ENCODE data around the gene CFAP92. TPM values are rescaled to one million over a fixed set of nuclear protein-coding genes. Genes with fewer than 3 reads are reported as not detected.

The CFAP92 gene
- total RNA-seq, 2 experiments from 2014 or later, result 0.19 to 0.45 TPM

DNA sequence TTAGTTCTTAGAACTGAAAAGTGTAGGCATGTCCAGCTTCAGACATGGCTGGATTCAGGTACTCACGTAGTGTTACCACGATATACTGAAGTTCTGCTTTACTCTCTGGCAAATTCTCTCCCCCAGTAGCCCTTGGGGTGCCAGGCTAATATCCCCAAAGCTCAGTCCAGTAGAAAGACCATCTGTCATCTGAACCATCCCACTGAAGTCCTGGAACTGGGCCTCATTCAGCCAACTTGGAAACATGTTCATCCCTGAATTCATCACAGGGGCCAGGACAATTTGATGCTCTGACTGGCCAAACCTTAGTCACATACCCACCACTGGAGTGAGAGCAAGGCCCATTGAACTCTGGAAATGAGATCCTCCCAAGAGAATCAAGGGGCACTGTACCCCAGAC is 15.4 kb upstream of the CFAP92 start:
- H3K9me3 ChIP-seq (ENCODE audit: control insufficient read depth in 1 of 2, insufficient read depth in 1 of 2, low read length in 2 of 2), result no peaks in the 10 kb centered on the region
- TF ChIP-seq, protein P1, sequence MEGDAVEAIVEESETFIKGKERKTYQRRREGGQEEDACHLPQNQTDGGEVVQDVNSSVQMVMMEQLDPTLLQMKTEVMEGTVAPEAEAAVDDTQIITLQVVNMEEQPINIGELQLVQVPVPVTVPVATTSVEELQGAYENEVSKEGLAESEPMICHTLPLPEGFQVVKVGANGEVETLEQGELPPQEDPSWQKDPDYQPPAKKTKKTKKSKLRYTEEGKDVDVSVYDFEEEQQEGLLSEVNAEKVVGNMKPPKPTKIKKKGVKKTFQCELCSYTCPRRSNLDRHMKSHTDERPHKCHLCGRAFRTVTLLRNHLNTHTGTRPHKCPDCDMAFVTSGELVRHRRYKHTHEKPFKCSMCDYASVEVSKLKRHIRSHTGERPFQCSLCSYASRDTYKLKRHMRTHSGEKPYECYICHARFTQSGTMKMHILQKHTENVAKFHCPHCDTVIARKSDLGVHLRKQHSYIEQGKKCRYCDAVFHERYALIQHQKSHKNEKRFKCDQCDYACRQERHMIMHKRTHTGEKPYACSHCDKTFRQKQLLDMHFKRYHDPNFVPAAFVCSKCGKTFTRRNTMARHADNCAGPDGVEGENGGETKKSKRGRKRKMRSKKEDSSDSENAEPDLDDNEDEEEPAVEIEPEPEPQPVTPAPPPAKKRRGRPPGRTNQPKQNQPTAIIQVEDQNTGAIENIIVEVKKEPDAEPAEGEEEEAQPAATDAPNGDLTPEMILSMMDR (IDR thresholded peaks at IDR 0.05), result no peak
- H3K36me3 Mint-ChIP-seq (ENCODE audit: low read depth), result no peaks in the 10 kb centered on the region
- H3K27me3 ChIP-seq (ENCODE audit: control insufficient read depth in 1 of 2, insufficient read depth in 2 of 2, low read length in 2 of 2), result no peaks in the 10 kb centered on the region
- CTCF ChIA-PET, result no interaction called here
- H3K36me3 ChIP-seq (ENCODE audit: insufficient read depth, low read length), result no peaks in the 10 kb centered on the region
- H3K4me1 Mint-ChIP-seq (ENCODE audit: low read depth), result peaks cover 16% of the 10 kb centered on the region
- POLR2A ChIA-PET, result interaction anchor here (0.8 to 2.0 kb wide), 2 partner anchors 15 to 18 kb away, joined by 3 to 6 read pairs; partner anchors contain the start of gene CFAP92
- H3K27me3 Mint-ChIP-seq, result no peaks in the 10 kb centered on the region
- H3K4me3 Mint-ChIP-seq, result no peak overlapping the region
- H3K27ac ChIP-seq (ENCODE audit: low read depth in 1 of 2, low read length in 2 of 2), result no peak overlapping the region
- no peak for ATAC-seq (ENCODE audit: poor library complexity)
- no peaks in the 10 kb centered on the region for H3K9me3 Mint-ChIP-seq
- H3K27ac Mint-ChIP-seq, result no peak overlapping the region
- H3K4me3 ChIP-seq (ENCODE audit: low read length), result no peak overlapping the region
- DNase-seq, result no peak
- intact Hi-C loops (cut with DNase I, micrococcal nuclease), result no loop called here
- H3K4me1 ChIP-seq (ENCODE audit: insufficient read depth, low read length), result peaks cover 17% of the 10 kb centered on the region

DNA sequence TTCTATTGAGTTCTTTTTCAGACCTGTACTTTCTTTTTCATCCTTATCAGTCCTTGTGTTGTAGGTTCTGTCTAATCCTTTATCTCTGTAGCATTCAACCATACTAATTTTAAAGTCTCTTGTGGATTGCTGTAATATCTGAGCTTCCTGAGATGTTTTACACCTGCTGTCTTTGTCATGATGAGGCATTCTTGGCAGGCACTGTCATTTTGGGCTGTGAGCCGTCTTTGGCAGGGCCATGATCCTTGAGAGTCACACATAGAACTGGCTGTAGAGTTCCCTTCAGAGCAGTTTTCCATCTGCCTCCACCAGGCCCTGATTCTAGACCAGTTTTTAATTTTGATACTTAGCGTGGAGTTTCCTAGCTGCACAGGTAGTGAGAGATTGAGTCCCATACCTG is 13.9 kb upstream of the CFAP92 start:
- POLR2A ChIA-PET, result interaction anchor here (2.0 to 5.7 kb wide), 2 partner anchors 9 to 14 kb away, joined by 6 to 78 read pairs; partner anchors contain the start of gene CFAP92
- H3K27ac ChIP-seq (ENCODE audit: low read depth in 1 of 2, low read length in 2 of 2), result no peak overlapping the region
- H3K27ac Mint-ChIP-seq, result no peak overlapping the region

DNA sequence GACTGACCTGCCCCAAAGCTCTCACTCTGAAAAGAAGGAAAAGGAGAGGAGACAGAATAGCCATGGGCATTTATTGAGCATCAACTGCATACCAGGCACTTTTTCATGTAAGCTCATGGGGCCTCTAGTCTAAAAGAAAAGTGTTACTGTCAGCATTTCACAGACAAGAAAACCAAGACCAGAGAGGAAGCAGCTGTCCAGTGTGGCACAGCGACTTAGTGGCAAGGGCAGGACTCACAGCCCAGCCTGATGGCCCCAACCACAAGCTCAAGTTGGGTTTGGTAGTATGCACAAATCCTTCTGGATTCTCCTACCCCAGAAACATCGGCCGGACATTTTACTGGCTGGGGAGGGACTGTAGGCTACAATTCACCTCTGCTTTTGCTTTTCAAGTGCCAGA is 13.0 kb upstream of the CFAP92 start:
- Histone ChIP-seq H3K27ac (ENCODE audit: low read depth in 1 of 2, low read length in 2 of 2) (no peak overlapping the region), H3K4me1 (ENCODE audit: insufficient read depth, low read length) (peaks cover 37% of the 10 kb centered on the region), H3K4me3 (ENCODE audit: low read length) (no peak overlapping the region), H3K36me3 (ENCODE audit: insufficient read depth, low read length) (no peaks in the 10 kb centered on the region), H3K9me3 (ENCODE audit: control insufficient read depth in 1 of 2, insufficient read depth in 1 of 2, low read length in 2 of 2) (no peaks in the 10 kb centered on the region), H3K27me3 (ENCODE audit: control insufficient read depth in 1 of 2, insufficient read depth in 2 of 2, low read length in 2 of 2) (peaks cover 14 to 17% of the 10 kb centered on the region in 2 experiments)
- Mint-ChIP-seq H3K27ac (no peak overlapping the region), H3K9me3 (no peaks in the 10 kb centered on the region), H3K4me3 (no peak overlapping the region), H3K27me3 (peaks cover 16% of the 10 kb centered on the region), H3K36me3 (ENCODE audit: low read depth) (no peaks in the 10 kb centered on the region), H3K4me1 (ENCODE audit: low read depth) (peaks cover 31% of the 10 kb centered on the region)
- ATAC-seq (ENCODE audit: poor library complexity) (no peak), DNase-seq (no peak)
- intact Hi-C loops (cut with DNase I, micrococcal nuclease), result no loop called here
- ChIA-PET CTCF (interaction anchor here (1.4 to 2.0 kb wide), 2 partner anchors 9 to 20 kb away, joined by 3 to 5 read pairs; no protein-coding TSS in a partner anchor), POLR2A (interaction anchor here (0.8 to 5.7 kb wide), 2 partner anchors 9 to 13 kb away, joined by 4 to 78 read pairs; partner anchors contain the start of gene CFAP92)
- TF ChIP-seq, protein P1 (IDR thresholded peaks at IDR 0.05), result no peak

More for the DNA sequence above, 13.9 kb upstream of the CFAP92 start:
- CTCF ChIA-PET, result interaction anchor here (1.2 to 2.0 kb wide), 3 partner anchors 8 to 238 kb away, joined by 3 to 5 read pairs (median 3); no protein-coding TSS in a partner anchor
- H3K27me3 Mint-ChIP-seq, result peaks cover 7% of the 10 kb centered on the region
- peaks cover 23% of the 10 kb centered on the region for H3K4me1 Mint-ChIP-seq (ENCODE audit: low read depth)
- intact Hi-C loops (cut with DNase I, micrococcal nuclease), result no loop called here
- H3K36me3 ChIP-seq (ENCODE audit: insufficient read depth, low read length), result no peaks in the 10 kb centered on the region
- TF ChIP-seq, protein P1 (IDR thresholded peaks at IDR 0.05), result no peak
- DNase-seq (no peak), ATAC-seq (ENCODE audit: poor library complexity) (no peak)
- no peaks in the 10 kb centered on the region for H3K9me3 Mint-ChIP-seq
- H3K4me1 ChIP-seq (ENCODE audit: insufficient read depth, low read length), result peaks cover 28% of the 10 kb centered on the region
- H3K4me3 Mint-ChIP-seq, result no peak overlapping the region
- peaks cover 5 to 7% of the 10 kb centered on the region in 2 experiments for H3K27me3 ChIP-seq (ENCODE audit: control insufficient read depth in 1 of 2, insufficient read depth in 2 of 2, low read length in 2 of 2)
- no peak overlapping the region for H3K4me3 ChIP-seq (ENCODE audit: low read length)
- H3K9me3 ChIP-seq (ENCODE audit: control insufficient read depth in 1 of 2, insufficient read depth in 1 of 2, low read length in 2 of 2), result no peaks in the 10 kb centered on the region
- no peaks in the 10 kb centered on the region for H3K36me3 Mint-ChIP-seq (ENCODE audit: low read depth)
